Measurements from ENCODE around the gene FMOD. TPM values are rescaled to one million over a fixed set of nuclear protein-coding genes. Genes with fewer than 3 reads are reported as not detected.

The FMOD gene
- total RNA-seq, 1 donor from 2014 or later: 0.47 TPM

DNA sequence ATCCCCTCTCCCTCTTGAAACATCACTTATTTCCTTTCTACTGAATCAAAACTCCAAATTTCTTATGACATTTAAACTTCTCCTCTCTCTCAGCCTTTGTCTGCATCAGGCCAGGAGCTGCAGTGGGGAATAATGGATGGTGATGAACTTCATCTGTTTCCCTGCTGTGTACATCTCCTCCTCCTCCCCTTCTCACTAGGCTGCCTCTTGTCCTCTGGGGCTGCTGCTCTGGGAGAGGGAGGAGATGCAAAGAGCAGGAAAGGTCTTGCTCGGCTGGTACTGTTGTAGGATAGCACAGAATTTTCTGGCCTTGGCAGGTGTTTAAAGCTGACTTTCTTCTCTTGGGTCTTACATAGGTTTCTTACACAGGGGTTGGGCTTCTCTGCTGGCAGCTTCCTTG lies 31.1 kb upstream of the FMOD start:
- Mint-ChIP-seq H3K4me3 (ENCODE audit: unreplicated experiment) (no peak overlapping the region), H3K27ac (ENCODE audit: unreplicated experiment) (no peak overlapping the region), H3K9me3 (ENCODE audit: low read depth) (no peaks in the 10 kb centered on the region), H3K4me1 (ENCODE audit: low read depth) (peaks cover 43% of the 10 kb centered on the region), H3K27me3 (ENCODE audit: low read depth) (peaks cover 3% of the 10 kb centered on the region), H3K36me3 (ENCODE audit: low read depth) (no peaks in the 10 kb centered on the region)
- TF ChIP-seq, protein P1, sequence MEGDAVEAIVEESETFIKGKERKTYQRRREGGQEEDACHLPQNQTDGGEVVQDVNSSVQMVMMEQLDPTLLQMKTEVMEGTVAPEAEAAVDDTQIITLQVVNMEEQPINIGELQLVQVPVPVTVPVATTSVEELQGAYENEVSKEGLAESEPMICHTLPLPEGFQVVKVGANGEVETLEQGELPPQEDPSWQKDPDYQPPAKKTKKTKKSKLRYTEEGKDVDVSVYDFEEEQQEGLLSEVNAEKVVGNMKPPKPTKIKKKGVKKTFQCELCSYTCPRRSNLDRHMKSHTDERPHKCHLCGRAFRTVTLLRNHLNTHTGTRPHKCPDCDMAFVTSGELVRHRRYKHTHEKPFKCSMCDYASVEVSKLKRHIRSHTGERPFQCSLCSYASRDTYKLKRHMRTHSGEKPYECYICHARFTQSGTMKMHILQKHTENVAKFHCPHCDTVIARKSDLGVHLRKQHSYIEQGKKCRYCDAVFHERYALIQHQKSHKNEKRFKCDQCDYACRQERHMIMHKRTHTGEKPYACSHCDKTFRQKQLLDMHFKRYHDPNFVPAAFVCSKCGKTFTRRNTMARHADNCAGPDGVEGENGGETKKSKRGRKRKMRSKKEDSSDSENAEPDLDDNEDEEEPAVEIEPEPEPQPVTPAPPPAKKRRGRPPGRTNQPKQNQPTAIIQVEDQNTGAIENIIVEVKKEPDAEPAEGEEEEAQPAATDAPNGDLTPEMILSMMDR (IDR thresholded peaks at IDR 0.05): no peak
- DNase-seq (ENCODE audit: low spot score): no peak

DNA sequence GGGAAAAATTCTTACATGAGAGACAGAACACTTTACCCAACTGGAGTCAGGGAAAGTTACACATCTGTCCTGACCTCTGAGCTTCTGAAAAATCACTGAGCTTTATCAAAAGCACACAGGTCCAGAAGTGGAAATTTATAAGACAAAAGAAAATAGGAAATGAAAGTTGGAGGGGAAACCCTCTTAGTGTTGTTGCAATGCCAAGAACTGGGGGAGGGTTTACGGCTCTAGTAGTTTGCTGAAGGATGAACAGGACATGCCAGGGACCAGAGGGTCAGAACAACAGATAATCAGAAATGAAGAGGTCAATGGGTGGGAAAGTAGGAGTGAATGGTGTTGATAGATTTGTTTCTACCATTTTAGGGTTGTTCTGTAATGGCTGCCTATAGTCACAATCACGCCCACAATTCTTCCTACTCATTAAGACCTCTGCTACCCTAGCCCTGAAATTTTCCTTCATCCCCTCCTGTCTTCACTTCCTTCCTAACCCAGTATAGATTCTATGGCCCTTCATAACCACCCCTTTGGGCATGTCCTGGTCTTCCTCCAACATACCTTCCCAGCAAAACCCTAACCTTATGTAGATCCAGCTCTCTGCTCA lies 30.3 kb upstream of the FMOD start:
- H3K27ac Mint-ChIP-seq (ENCODE audit: unreplicated experiment): peak overlapping the region; percentile 39
- no peaks in the 10 kb centered on the region for H3K36me3 Mint-ChIP-seq (ENCODE audit: low read depth)
- no peak for DNase-seq (ENCODE audit: low spot score)
- TF ChIP-seq, protein P1 (IDR thresholded peaks at IDR 0.05): no peak
- H3K4me3 Mint-ChIP-seq (ENCODE audit: unreplicated experiment): no peak overlapping the region
- H3K9me3 Mint-ChIP-seq (ENCODE audit: low read depth): peaks cover 3% of the 10 kb centered on the region
- peaks cover 3% of the 10 kb centered on the region for H3K27me3 Mint-ChIP-seq (ENCODE audit: low read depth)
- peaks cover 43% of the 10 kb centered on the region for H3K4me1 Mint-ChIP-seq (ENCODE audit: low read depth)

DNA sequence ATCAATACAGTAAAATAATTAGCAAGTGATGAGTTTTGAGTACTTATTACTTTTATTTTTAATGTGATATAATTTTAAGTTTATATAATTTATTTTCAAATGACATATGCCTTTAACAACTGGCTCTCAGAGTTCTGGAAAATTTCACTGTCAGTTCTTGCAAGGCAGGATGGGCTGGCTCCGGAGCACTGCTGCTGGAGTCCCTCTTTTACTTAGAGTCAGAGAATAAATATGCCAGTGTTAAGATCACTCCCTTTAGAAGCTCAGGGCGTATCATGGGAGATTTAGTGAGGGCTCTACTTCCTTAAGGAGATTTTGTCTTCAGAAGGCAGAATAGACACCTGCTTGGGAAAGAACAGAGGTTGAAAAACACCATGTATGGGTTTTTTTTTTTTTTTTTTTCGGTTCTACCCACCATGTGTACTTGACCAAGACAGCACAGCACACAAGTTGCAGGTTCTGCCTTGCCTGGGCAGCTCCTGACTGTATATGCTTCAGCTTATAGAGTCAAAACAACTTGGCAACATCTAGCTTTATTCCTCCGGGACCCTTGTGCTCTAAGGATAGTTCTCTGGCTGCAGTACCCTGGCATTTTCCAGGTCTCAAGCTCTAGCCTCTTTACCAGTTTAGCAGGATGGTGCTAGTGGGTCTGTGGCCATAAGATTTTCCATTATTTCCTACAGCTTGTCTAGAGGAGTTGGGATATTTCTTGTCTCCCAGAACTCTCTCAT lies 29.7 kb upstream of the FMOD start:
- TF ChIP-seq, protein P1 (IDR thresholded peaks at IDR 0.05): no peak
- no peak for DNase-seq (ENCODE audit: low spot score)
- no peak overlapping the region for H3K4me3 Mint-ChIP-seq (ENCODE audit: unreplicated experiment)
- peak overlapping the region; percentile 85 for H3K27ac Mint-ChIP-seq (ENCODE audit: unreplicated experiment)
- H3K9me3 Mint-ChIP-seq (ENCODE audit: low read depth): peaks cover 3% of the 10 kb centered on the region
- H3K4me1 Mint-ChIP-seq (ENCODE audit: low read depth): peaks cover 43% of the 10 kb centered on the region
- H3K27me3 Mint-ChIP-seq (ENCODE audit: low read depth): peaks cover 2% of the 10 kb centered on the region
- no peaks in the 10 kb centered on the region for H3K36me3 Mint-ChIP-seq (ENCODE audit: low read depth)

DNA sequence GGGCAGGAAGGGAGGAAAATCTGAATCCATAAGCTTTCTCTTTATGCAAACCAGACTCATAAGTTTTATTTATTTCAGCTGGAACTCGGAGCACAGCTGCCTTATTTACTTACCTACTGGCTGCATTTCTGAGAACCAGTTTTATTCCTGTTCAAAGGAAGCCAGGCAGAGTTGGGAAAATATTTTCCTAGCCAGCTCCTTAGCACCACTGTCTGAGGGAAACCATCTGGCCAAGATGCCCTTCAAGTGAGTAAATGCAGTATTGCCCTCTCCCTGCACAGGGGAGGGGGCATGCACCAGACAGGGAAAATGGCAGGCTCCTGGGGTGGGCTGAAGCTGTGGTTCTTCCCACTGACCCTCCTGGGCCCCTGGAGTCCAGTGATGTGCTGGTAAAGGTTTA lies 28.9 kb upstream of the FMOD start:
- H3K36me3 Mint-ChIP-seq (ENCODE audit: low read depth): no peaks in the 10 kb centered on the region
- H3K9me3 Mint-ChIP-seq (ENCODE audit: low read depth): peaks cover 3% of the 10 kb centered on the region
- peaks cover 49% of the 10 kb centered on the region for H3K4me1 Mint-ChIP-seq (ENCODE audit: low read depth)
- no peak for DNase-seq (ENCODE audit: low spot score)
- H3K27ac Mint-ChIP-seq (ENCODE audit: unreplicated experiment): peak overlapping the region; percentile 85
- no peaks in the 10 kb centered on the region for H3K27me3 Mint-ChIP-seq (ENCODE audit: low read depth)
- TF ChIP-seq, protein P1 (IDR thresholded peaks at IDR 0.05): no peak
- H3K4me3 Mint-ChIP-seq (ENCODE audit: unreplicated experiment): no peak overlapping the region

DNA sequence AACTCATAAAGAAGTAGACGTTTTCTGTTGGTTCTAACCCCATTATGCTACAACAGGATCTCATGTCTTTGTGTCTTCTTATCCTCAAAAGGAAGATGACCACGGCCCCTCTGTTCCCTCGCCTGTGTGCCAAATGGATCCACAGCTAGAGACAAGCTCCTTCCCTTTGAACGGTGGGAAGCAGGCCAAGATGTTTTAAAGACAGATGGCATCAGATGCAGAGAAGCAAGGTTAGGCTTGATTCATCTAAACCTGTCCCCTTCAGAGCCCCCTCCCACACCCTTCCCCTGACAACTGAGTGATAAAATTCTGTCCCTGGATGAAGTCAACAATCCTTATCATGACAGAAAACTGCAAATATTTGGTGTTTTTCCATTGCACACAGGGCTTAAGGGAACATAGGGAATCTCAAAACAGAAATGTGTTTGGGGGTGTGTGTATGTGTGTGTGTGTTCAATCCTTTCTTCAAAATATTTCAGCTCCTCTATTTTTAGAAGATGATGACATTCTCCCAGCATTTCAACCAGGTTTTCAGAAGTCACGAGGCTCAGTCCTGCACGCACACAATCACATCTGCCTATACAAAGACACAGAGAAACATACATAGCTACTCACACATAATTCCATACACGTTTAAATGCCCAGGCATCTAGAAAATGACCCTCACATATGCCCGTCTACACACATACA lies 27.8 kb upstream of the FMOD start:
- no peak for DNase-seq (ENCODE audit: low spot score)
- Mint-ChIP-seq H3K36me3 (ENCODE audit: low read depth) (no peaks in the 10 kb centered on the region), H3K27ac (ENCODE audit: unreplicated experiment) (peak overlapping the region; percentile 85), H3K4me1 (ENCODE audit: low read depth) (peaks cover 57% of the 10 kb centered on the region), H3K27me3 (ENCODE audit: low read depth) (no peaks in the 10 kb centered on the region), H3K4me3 (ENCODE audit: unreplicated experiment) (no peak overlapping the region), H3K9me3 (ENCODE audit: low read depth) (peaks cover 3% of the 10 kb centered on the region)
- TF ChIP-seq, protein P1 (IDR thresholded peaks at IDR 0.05): no peak

Measured in chondrocyte (in vitro differentiated cells).